ENCODE measurements around the gene DTNBP1. TPM values are rescaled to one million over a fixed set of nuclear protein-coding genes. Genes with fewer than 3 reads are reported as not detected.

The DTNBP1 gene
- total RNA-seq, 1 experiment from 2014 or later, result 20.7 TPM

GRCh38 chr6:15638373-15638772 is 24.5 kb downstream of the DTNBP1 start:
- CTCF ChIA-PET, result no interaction called here
- H3K36me3 Mint-ChIP-seq (ENCODE audit: insufficient read depth, unreplicated experiment), result peaks cover 11% of the 10 kb centered on the region

GRCh38 chr6:15631432-15631831 is 31.4 kb downstream of the DTNBP1 start:
- no peak for TF ChIP-seq CTCF (IDR thresholded peaks at IDR 0.05; ENCODE audit: insufficient read depth in 1 of 2, low read depth in 1 of 2, low read length in 1 of 2, severe bottlenecking in 1 of 2, unreplicated experiment in 1 of 2)
- Histone ChIP-seq H3K9me3 (no peaks in the 10 kb centered on the region), H3K27me3 (replicated peaks; ENCODE audit: control insufficient read depth, insufficient read depth, low read length) (no peaks in the 10 kb centered on the region), H3K4me3 (ENCODE audit: low read depth, low read length) (no peak overlapping the region), H3K4me1 (peaks cover 6% of the 10 kb centered on the region; the same call in 1 of the 2 replicates), H3K36me3 (ENCODE audit: control insufficient read depth, insufficient read depth, low read length) (no peaks in the 10 kb centered on the region)
- peaks cover 6% of the 10 kb centered on the region for H3K36me3 Mint-ChIP-seq (ENCODE audit: insufficient read depth, unreplicated experiment)
- DNase-seq, result no peak
- peaks cover 6% of the 10 kb centered on the region for H3K4me1 Mint-ChIP-seq (ENCODE audit: low read depth, unreplicated experiment)
- intact Hi-C loops (cut with micrococcal nuclease; ENCODE audit: unreplicated experiment), result no loop called here
- H3K9me3 Mint-ChIP-seq (ENCODE audit: unreplicated experiment), result no peaks in the 10 kb centered on the region
- H3K27ac Mint-ChIP-seq (ENCODE audit: unreplicated experiment), result no peak overlapping the region
- CTCF ChIA-PET, result no interaction called here
- no peak overlapping the region for H3K4me3 Mint-ChIP-seq (ENCODE audit: unreplicated experiment)
- BruUV-seq (replicated peaks), result no TSS peak
- H3K27me3 Mint-ChIP-seq (ENCODE audit: insufficient read depth, unreplicated experiment), result no peaks in the 10 kb centered on the region
- POLR2A ChIA-PET, result no interaction called here

More at GRCh38 chr6:15638373-15638772, 24.5 kb downstream of the DTNBP1 start:
- no peak for DNase-seq
- intact Hi-C loops (cut with micrococcal nuclease; ENCODE audit: unreplicated experiment), result no loop called here
- Mint-ChIP-seq H3K27me3 (ENCODE audit: insufficient read depth, unreplicated experiment) (no peaks in the 10 kb centered on the region), H3K27ac (ENCODE audit: unreplicated experiment) (no peak overlapping the region), H3K4me1 (ENCODE audit: low read depth, unreplicated experiment) (no peaks in the 10 kb centered on the region), H3K9me3 (ENCODE audit: unreplicated experiment) (peaks cover 2% of the 10 kb centered on the region), H3K4me3 (ENCODE audit: unreplicated experiment) (no peak overlapping the region)
- Histone ChIP-seq H3K27me3 (replicated peaks; ENCODE audit: control insufficient read depth, insufficient read depth, low read length) (no peaks in the 10 kb centered on the region), H3K9me3 (no peaks in the 10 kb centered on the region), H3K4me3 (ENCODE audit: low read depth, low read length) (no peak overlapping the region), H3K36me3 (ENCODE audit: control insufficient read depth, insufficient read depth, low read length) (no peaks in the 10 kb centered on the region), H3K4me1 (peaks cover 9% of the 10 kb centered on the region; the same call in 1 of the 2 replicates)
- no TSS peak for BruUV-seq (replicated peaks)
- POLR2A ChIA-PET, result no interaction called here
- TF ChIP-seq CTCF (IDR thresholded peaks at IDR 0.05; ENCODE audit: insufficient read depth in 1 of 2, low read depth in 1 of 2, low read length in 1 of 2, severe bottlenecking in 1 of 2, unreplicated experiment in 1 of 2), result no peak

- no peaks in the 10 kb centered on the region for H3K9me3 Mint-ChIP-seq (ENCODE audit: unreplicated experiment)
- H3K36me3 Mint-ChIP-seq (ENCODE audit: insufficient read depth, unreplicated experiment), result no peaks in the 10 kb centered on the region
- CTCF ChIA-PET, result no interaction called here
- DNase-seq, result no peak
- no peak overlapping the region for H3K27ac Mint-ChIP-seq (ENCODE audit: unreplicated experiment)
- H3K36me3 ChIP-seq (ENCODE audit: control insufficient read depth, insufficient read depth, low read length), result no peaks in the 10 kb centered on the region
- H3K4me3 ChIP-seq (ENCODE audit: low read depth, low read length), result no peak overlapping the region
- intact Hi-C loops (cut with micrococcal nuclease; ENCODE audit: unreplicated experiment), result no loop called here
- POLR2A ChIA-PET, result no interaction called here
- no TSS peak for BruUV-seq (replicated peaks)
- H3K9me3 ChIP-seq, result no peaks in the 10 kb centered on the region
- no peak for TF ChIP-seq CTCF (IDR thresholded peaks at IDR 0.05; ENCODE audit: insufficient read depth in 1 of 2, low read depth in 1 of 2, low read length in 1 of 2, severe bottlenecking in 1 of 2, unreplicated experiment in 1 of 2)
- peaks cover 6% of the 10 kb centered on the region; the same call in 1 of the 2 replicates for H3K4me1 ChIP-seq
- H3K4me1 Mint-ChIP-seq (ENCODE audit: low read depth, unreplicated experiment), result peaks cover 6% of the 10 kb centered on the region
- H3K27me3 Mint-ChIP-seq (ENCODE audit: insufficient read depth, unreplicated experiment), result no peaks in the 10 kb centered on the region
- H3K27me3 ChIP-seq (replicated peaks; ENCODE audit: control insufficient read depth, insufficient read depth, low read length), result no peaks in the 10 kb centered on the region
- H3K4me3 Mint-ChIP-seq (ENCODE audit: unreplicated experiment), result no peak overlapping the region
Observed at GRCh38 chr6:15630202-15630601, 32.6 kb downstream of the DTNBP1 start.

All from Caco-2 (cell line).